ENCODE results near the gene NEMP2.

The NEMP2 gene

GRCh38 chr2:190455358-190456095 lies 79.0 kb downstream of the NEMP2 start:
- TF ChIP-seq REST (IDR thresholded peaks at IDR 0.05; ENCODE audit: low read depth) (no peak), TAF1 (IDR thresholded peaks at IDR 0.05; ENCODE audit: low read depth) (no peak), FOXM1 (IDR thresholded peaks at IDR 0.05; ENCODE audit: borderline replicate concordance, low read depth) (no peak), NFIC (IDR thresholded peaks at IDR 0.05) (no peak), USF1 (IDR thresholded peaks at IDR 0.05) (no peak), CREB1 (IDR thresholded peaks at IDR 0.05; ENCODE audit: low read depth) (no peak), CEBPB (IDR thresholded peaks at IDR 0.05) (no peak)

GRCh38 chr2:190454795-190455194 lies 79.7 kb downstream of the NEMP2 start:
- TF ChIP-seq EP300 (IDR thresholded peaks at IDR 0.05; ENCODE audit: borderline replicate concordance) (no peak), YY1 (IDR thresholded peaks at IDR 0.05; ENCODE audit: low read depth) (no peak), REST (IDR thresholded peaks at IDR 0.05; ENCODE audit: low read depth) (no peak), CEBPB (IDR thresholded peaks at IDR 0.05) (no peak), TEAD4 (IDR thresholded peaks at IDR 0.05) (no peak), FOXM1 (IDR thresholded peaks at IDR 0.05; ENCODE audit: borderline replicate concordance, low read depth) (no peak), ZBTB7A (IDR thresholded peaks at IDR 0.05; ENCODE audit: low read depth) (no peak), MAX (IDR thresholded peaks at IDR 0.05) (no peak)
